Breast epithelium (tissue), 3 donors: Measurements from ENCODE around the gene ZNHIT2.

Source experiments
- CTCF ChIP-seq, 3 donors: fragments of 450-650 bp; IDR thresholded peaks; one replicate each; pipeline ENCODE4 v1.5.1; 2016 to 2017; ENCODE audit warnings: antibody characterized with exemption in 3 of 3, mild to moderate bottlenecking in 3 of 3, moderate library complexity in 3 of 3
- POLR2A ChIP-seq: fragments of 450-650 bp; IDR thresholded peaks from one replicate; pipeline ENCODE4 v1.6.1; 2016; ENCODE audit warnings: antibody characterized with exemption, mild to moderate bottlenecking, moderate library complexity

- TF ChIP-seq CTCF (IDR thresholded peaks at IDR 0.05) (no peak), POLR2A (no peak)
These were observed 26.9 kb downstream of the ZNHIT2 start for GRCh38 chr11:65090628-65091027.
